Measurements from ENCODE around the gene OBP2A. TPM values are rescaled to one million over a fixed set of nuclear protein-coding genes. Genes with fewer than 3 reads are reported as not detected.
"Not testable (repeated sequence)": the region's sequence is repeated elsewhere in the genome, so short reads cannot be mapped to it uniquely, and the experiment has no call there.

Gene OBP2A
- 10 to 100 TPM; 13.9 to 19.0 TPM for total RNA-seq
- 11.8 TPM for polyA plus RNA-seq (ENCODE audit: insufficient read depth, low read depth, low replicate concordance)
- long read RNA-seq, donor 1, partial matches to known transcripts = 0 of 1 reads
- long read RNA-seq, donor 1, other reads (novel, unspliced or antisense) = 0 of 1 reads
- long read RNA-seq, donor 2 = 0 reads

GRCh38 chr9:135545646-135546176 is at the start of gene OBP2A:
Gene OBP2A, plus strand, starts transcription at chr9:135546126. Its CDS starts 55 bp downstream, at chr9:135546181.
- H3K36me3 ChIP-seq (ENCODE audit: low read depth, missing control alignments); H3K4me1 ChIP-seq; H3K9me3 ChIP-seq; intact Hi-C loops (cut with DNase I; ENCODE audit: low total_unique reads); H3K27ac ChIP-seq; H3K27me3 ChIP-seq; H3K4me3 ChIP-seq; DNase-seq: not testable (repeated sequence)
- WGBS, 2 donors = 55 to 73% methylated on average over 11 to 12 of the region's 19 CpGs

GRCh38 chr9:135498381-135499126 is 47.4 kb upstream of the OBP2A start:
- 78 to 80% methylated on average over 12 to 15 of the region's 15 CpGs for WGBS, 2 donors

GRCh38 chr9:135499326-135500070 is 46.4 kb upstream of the OBP2A start:
- DNase-seq = peak; percentile 97
- Histone ChIP-seq H3K4me3 (peak overlapping the region; percentile 77 to 90), H3K9me3 (no peaks in the 10 kb centered on the region), H3K27me3 (no peaks in the 10 kb centered on the region), H3K4me1 (peaks cover 12% of the 10 kb centered on the region), H3K27ac (peak overlapping the region in 1 of 2 donors; percentile 57), H3K36me3 (ENCODE audit: low read depth, missing control alignments) (no peaks in the 10 kb centered on the region)
- WGBS, 2 donors = 2 to 3% methylated on average over 15 to 42 of the region's 58 CpGs
- intact Hi-C loops (cut with DNase I; ENCODE audit: low total_unique reads) = no loop called here
- TF ChIP-seq POLR2A (IDR thresholded peaks at IDR 0.05) = no peak
- TF ChIP-seq CTCF (IDR thresholded peaks at IDR 0.05) = peak in 1 of 3 experiments; percentile 29

More at GRCh38 chr9:135498381-135499126, 47.4 kb upstream of the OBP2A start:
- Histone ChIP-seq H3K4me3 (no peak overlapping the region), H3K27ac (no peak overlapping the region), H3K36me3 (ENCODE audit: low read depth, missing control alignments) (no peaks in the 10 kb centered on the region), H3K9me3 (no peaks in the 10 kb centered on the region), H3K4me1 (peaks cover 12% of the 10 kb centered on the region), H3K27me3 (no peaks in the 10 kb centered on the region)
- TF ChIP-seq CTCF (IDR thresholded peaks at IDR 0.05) = no peak
- no peak for TF ChIP-seq POLR2A (IDR thresholded peaks at IDR 0.05)
- no peak for DNase-seq
- intact Hi-C loops (cut with DNase I; ENCODE audit: low total_unique reads) = no loop called here

GRCh38 chr9:135500071-135500524 is 45.8 kb upstream of the OBP2A start:
- intact Hi-C loops (cut with DNase I; ENCODE audit: low total_unique reads) = no loop called here
- WGBS, 2 donors = 0 to 1% methylated on average over 11 to 29 of the region's 29 CpGs
- Histone ChIP-seq H3K4me3 (peak overlapping the region; percentile 77 to 90), H3K9me3 (no peaks in the 10 kb centered on the region), H3K4me1 (peaks cover 12% of the 10 kb centered on the region), H3K36me3 (ENCODE audit: low read depth, missing control alignments) (no peaks in the 10 kb centered on the region), H3K27ac (peak overlapping the region in 1 of 2 donors; percentile 57), H3K27me3 (no peaks in the 10 kb centered on the region)
- TF ChIP-seq CTCF (IDR thresholded peaks at IDR 0.05) = no peak
- no peak for TF ChIP-seq POLR2A (IDR thresholded peaks at IDR 0.05)
- DNase-seq = no peak
